GM12872 (cell line): ENCODE results near the gene ARPC2.

Experiments used
- CTCF ChIP-seq: IDR thresholded peaks from 3 replicates; pipeline ENCODE4 v1.5.1; 2011; ENCODE audit warnings: low read depth, mild to moderate bottlenecking, low read length, moderate library complexity; ENCODE audit not compliant: insufficient read depth

The ARPC2 gene

GRCh38 chr2:218280260-218280870, 63.4 kb downstream of the ARPC2 start:
- TF ChIP-seq CTCF, result no peak

- TF ChIP-seq CTCF, result no peak
These were observed 64.5 kb downstream of the ARPC2 start for GRCh38 chr2:218281449-218281848.

GRCh38 chr2:218282173-218282991, 65.4 kb downstream of the ARPC2 start:
- TF ChIP-seq CTCF, result no peak

- no peak for TF ChIP-seq CTCF
These were observed 67.3 kb downstream of the ARPC2 start for GRCh38 chr2:218284106-218284811.

- TF ChIP-seq CTCF, result no peak
These were observed 68.6 kb downstream of the ARPC2 start for GRCh38 chr2:218285604-218286003.

GRCh38 chr2:218286570-218287459, 69.8 kb downstream of the ARPC2 start:
- TF ChIP-seq CTCF, result no peak
